GM21576 (cell line): ENCODE results near the gene GADL1.

Source experiments
- ATAC-seq: cut with Tn5 transposase; IDR thresholded peaks from one replicate; pipeline ENCODE4 v1.9.1; 2021; ENCODE audit warnings: mild to moderate bottlenecking, moderate library complexity; ENCODE audit not compliant: unreplicated experiment

GADL1 gene, protein sequence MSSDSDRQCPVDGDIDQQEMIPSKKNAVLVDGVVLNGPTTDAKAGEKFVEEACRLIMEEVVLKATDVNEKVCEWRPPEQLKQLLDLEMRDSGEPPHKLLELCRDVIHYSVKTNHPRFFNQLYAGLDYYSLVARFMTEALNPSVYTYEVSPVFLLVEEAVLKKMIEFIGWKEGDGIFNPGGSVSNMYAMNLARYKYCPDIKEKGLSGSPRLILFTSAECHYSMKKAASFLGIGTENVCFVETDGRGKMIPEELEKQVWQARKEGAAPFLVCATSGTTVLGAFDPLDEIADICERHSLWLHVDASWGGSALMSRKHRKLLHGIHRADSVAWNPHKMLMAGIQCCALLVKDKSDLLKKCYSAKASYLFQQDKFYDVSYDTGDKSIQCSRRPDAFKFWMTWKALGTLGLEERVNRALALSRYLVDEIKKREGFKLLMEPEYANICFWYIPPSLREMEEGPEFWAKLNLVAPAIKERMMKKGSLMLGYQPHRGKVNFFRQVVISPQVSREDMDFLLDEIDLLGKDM

DNA sequence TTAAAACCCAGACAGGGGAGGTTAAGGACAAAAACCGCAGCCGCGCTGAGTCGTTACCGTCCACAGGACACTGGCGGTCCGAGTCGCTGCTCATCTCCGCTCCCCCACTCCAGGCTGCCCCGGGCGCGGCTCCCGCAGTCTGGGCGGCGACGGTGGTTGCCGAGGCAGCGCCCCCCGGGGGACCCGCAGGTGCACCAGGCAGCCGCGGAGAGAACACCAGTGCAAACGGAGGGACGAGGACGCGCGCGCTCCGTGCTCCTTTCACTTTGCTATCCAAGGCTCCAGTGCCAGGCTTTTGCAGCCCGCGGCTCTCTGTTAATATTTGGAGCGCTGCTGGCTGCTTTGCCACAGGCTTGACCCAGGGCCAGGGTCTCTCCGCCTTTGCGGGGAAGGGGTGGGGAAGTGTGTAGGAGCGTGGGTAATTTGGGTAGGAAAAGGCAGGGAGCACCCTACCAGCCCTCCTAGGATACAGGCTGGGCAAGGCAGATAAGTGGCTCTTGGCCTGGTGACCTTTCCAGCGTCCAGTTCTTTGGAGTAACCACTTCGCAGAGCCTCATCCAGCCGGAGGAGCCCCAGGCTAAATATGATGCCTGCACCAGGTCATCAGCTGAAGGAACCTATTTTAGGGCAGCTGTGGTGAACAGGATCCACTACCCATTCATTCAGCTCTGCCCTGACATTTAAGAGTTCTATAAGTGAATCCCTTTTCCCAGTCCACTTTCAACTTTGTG lies at the start of gene GADL1:
Gene GADL1, minus strand, starts transcription at position 141 of the 731 bp plus-strand sequence. Its CDS starts 47 bp downstream, at position 94.
- ATAC-seq = no peak

DNA sequence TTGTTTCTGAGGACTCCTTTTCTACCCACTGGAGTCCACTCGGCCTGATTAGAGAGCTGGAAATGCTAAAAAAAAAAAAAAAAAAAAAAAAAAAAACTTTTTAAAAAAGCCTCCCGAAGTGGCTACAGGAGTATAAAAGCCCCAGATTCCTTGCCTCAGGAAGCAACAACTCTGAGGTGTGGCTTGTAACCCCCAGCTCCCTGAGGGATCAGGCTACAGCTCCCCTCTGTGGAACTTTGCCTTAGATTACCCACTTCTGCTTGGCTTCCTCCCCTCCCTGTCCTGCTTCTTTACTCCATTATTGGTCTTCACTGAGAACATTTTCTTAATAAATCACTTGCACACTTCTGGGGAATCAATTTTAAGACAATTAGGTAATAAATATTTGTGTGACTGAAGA lies 49.7 kb upstream of the GADL1 start:
- ATAC-seq = no peak

DNA sequence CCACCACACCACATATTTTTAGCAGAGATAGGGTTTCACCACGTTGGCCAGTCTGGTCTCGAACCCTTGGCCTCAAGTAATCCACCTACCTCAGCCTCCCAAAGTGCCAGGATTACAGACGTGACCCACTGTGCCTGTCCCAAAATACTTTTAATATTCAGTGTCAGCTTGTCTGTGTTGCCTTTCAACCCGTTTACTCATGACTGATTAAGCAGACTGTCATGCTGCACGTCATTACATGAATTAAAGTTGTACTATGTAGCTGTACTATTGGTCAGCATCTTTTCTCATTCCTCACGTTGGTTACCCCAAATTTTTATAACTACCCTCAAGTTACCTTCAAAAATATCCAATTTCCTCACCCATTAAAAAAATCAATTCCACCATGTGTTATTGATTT lies 48.7 kb upstream of the GADL1 start:
- no peak for ATAC-seq

DNA sequence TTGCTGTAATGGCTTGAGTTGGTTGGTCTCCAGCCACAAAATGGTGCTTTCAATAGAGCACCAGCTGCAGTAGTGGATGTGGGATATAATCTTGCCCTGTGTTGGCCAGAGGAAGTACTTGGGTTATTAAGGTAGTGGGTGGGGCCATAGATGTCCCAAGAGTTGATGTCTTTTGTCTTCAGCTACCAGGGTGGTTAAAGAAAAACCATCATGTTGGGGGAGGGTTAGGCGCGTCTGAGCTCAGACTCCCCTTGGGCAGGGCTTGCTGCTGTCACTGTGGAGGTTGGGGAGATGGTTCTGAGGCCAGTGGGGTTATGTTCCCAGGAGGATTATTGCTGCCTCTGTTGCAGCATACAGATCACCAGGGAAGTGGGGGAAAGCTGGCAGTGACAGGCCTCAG lies 46.9 kb upstream of the GADL1 start:
- ATAC-seq = no peak

DNA sequence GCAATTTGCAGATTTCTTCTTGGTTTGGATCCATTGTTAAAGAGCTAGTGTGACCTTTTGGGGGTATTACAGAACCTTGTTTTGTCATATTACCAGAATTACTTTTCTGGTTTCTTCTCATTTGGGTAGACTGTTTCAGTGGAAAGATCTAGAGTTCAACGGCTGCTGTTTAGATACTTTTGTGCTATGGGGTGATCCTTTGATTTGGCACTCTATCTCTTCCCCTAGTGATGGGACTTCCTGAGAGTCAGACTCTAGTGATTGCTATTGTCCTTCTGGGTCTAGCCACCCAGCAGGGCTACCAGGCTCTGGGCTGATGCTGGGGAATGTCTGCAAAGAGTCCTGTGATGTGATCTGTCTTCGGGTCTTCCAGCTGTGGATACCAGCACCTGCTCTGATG lies 46.3 kb upstream of the GADL1 start:
- ATAC-seq = no peak

DNA sequence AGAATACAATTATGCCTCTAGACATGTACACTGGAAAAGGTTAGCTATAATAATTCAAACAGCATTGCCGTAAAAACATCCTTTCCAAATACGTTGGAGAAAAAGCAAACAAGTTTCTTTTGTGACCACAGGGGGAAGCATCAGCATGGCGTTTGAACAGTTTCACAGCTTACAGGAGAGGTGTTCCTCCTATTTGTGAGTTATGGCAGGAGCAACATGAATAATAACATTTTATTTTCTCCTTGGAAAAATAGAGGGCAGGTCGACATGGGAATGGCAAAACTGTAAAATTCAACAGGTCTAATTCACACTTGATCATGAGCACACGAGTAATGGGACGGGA lies 39.7 kb upstream of the GADL1 start:
- ATAC-seq = no peak

DNA sequence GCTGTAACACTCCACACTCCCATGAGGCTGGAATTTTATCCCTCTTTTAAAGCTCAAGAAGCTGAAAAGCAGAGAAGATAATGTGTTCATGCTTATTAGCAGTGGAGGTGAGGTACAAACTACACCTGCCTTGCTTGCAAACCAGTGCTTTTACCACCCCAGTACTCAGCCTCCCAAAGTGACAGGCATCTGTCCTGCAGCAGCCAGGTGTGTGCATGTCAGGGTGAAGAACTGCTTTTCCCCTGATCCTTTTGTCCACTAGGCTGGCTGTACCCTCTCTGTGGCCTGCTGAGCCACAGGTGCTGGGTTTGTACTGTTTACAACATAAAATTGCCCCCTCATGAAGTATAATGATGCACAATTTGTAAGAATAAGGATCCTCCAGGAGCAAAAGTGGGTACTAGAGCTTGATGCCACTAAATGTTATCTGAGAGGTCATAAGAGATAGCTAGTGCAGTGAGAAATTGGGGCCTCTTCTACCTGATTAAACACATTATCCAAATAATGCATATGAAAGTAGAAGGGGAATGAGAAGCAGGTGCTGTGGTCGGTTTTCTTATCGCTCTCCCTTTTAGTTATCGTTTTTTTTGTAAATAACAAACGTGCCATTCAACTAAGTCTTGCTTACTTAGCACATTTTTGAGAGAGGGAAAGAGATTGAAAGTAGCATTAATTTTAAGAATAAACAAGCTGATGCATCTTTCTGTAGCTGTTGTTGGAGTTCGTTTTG lies 39.2 kb upstream of the GADL1 start:
- ATAC-seq = no peak

DNA sequence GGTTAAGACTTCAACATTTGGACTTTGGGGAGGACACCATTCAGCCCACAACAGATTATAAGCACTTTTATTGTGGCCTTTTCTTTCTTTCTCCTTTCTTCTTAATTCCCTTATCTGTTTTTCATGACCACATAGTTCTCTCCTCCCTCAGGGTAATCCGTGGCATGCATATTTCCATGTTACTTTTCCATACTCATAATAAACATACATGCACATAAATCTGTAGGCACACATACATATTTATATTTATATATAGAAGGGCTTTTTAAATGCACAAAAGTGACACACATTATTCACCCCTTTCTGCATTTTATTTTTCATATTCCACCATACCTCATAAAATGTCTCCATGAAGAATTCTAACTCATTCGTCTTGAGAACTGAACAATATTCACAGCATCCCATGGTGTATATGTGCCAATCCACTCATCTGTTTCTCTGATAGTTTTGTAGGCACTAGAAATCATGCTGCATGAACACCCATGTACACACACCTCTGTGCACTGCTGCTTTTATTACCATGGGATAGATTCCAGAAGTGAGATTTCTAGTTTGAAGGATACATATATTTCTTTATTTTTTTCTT lies 38.1 kb upstream of the GADL1 start:
- no peak for ATAC-seq

DNA sequence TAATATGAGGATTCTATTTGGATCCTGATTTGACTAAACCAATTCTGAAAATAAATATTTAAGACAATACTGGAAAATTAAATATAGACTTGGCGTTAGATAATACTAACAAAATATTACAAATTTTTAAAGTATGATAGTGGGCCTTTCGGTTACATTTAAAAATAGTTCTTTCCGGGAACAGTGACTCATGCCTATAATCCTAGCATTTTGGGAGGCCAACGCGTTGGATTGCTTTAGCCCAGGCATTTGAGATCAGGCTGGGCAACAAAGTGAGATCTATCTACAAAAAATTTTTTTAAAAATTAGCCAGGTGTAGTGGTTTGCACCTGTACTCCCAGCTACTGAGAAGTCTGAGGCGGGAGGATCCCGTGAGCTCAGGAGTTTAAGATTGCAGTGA lies 30.3 kb upstream of the GADL1 start:
- no peak for ATAC-seq

DNA sequence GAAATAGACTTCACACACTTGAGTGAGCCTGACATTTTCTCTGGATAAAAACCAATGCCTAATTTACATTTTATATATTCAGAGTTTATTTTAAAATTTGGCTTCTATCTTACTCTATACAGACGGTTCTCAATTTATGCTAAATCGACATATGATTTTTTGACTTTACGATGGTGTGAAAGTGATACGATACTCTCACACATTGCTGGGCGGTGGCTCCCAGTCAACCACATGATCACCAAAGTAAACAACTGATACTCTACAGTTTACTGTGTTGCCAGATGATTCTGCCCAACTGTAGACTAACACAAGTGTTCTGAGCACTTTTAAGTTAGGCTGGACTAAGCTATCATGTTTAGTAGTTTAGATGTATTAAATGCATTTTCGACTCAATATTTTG lies 25.1 kb upstream of the GADL1 start:
- ATAC-seq = no peak

DNA sequence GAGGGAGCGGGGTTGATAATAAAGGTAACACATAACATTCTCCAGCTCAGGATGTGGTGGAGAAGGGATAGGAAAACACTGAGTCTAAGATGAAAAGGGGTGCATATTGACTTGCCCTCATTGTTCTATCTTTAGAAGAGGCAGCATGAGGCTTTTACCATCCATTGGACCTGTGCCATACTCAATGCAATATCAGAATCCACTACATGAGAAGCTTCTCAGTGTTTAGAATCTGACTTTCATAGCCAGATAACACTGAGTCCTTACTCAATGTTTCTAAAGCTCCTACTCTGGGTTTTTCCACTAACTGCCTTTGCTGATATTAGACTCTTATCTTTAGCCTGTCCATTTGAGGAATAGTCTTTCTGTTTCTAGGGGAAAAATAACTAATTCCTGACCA lies 24.3 kb upstream of the GADL1 start:
- ATAC-seq = no peak

DNA sequence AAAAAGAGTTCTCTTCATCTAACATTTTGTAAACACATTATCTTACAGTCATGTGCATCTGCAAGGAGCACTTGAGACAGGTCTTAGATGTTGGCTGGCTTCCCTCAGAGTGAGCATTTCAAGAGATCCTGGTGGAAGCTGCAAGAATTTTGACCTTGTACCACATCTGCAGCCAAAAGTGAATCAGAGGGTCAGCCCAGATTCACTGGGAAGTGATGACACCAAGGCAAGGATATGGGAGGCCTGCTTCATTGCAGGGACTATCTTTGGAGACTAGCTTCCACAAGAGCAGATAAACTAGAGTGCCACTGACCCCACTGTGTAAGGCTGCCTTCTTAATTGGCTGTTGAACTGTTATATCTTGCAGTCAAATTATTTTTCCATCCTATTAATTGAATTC lies 21.3 kb upstream of the GADL1 start:
- ATAC-seq = no peak

DNA sequence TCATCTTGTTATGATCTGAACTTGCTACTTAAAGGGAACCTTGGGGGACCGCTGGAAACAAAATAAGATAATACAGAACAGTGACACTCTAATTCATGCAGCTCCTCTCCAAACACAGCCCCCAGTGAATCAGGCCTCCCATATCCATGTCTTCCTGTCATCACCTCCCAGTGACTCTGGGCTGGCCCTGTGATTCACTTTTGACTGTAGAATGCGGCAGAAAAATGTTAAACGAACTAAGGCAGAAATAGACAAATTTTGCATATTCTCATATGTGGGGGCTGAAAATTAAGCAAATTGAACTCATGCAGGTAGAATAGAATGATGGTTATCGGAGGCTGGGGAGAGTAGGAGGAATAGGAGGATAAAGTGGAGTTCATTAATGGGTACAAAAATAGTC lies 20.2 kb upstream of the GADL1 start:
- ATAC-seq = no peak

DNA sequence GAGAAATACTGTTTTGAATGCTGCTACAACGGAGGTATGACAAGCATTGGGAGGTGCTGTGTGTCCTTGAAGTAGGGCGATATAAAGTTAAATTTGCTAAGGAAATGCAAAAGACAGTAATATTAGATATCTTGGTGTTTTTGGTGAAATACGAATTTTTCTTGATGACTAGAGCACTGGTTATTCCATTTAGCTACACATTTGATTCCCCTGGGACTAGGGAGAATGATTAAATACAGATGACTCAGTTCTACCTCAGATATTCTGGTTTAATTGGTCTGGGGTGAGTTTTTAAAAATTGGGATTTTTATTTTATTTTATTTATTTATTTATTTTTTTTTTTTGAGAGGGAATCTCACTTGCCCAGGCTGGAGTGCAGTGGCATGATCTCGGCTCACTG lies 18.7 kb upstream of the GADL1 start:
- no peak for ATAC-seq

DNA sequence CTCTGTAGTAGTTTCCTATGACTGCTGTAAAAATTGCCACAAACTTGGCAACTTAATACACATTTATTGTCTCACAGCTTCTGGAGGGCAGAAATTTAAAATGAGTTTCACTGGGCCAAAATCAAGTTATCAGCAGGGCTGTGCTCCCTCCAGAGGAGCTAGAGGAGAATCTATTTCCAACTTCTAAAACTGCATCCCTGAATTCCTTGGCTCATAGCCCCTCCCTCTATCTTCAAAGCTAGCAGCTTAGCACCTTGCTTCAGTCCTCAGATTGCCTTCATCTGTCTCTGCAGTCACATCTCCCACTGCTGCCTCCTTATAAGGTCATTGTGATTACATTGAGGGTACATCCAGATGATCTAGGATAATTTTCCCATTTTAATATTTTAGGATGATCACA lies 17.8 kb upstream of the GADL1 start:
- no peak for ATAC-seq

DNA sequence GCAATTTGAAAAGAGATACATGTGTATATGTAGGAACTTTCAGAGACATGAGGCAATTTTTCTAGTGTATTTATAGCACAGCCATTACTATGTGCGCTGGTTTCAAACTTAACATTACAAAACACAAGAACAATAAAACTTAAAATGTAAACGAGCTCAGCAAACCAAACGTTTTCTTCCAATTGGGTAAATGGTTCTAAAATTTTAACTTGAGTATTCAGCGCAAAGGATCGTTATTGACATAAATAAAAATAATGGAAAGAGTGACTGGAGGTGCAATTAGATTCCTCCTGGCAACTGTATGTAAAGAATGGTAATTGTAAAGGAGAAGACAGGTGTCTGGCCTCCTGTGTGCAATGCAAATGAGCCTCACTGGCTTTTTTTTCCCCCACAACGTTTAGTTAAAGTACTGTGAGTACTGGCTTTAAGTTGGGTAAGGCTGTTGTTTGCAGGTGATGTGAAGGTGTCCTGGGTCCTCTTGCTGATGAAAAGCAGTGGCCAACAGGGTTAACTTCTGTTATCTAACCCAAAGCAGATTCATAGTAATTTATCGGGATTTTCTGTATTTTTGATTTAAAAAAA lies 14.1 kb upstream of the GADL1 start:
- no peak for ATAC-seq

DNA sequence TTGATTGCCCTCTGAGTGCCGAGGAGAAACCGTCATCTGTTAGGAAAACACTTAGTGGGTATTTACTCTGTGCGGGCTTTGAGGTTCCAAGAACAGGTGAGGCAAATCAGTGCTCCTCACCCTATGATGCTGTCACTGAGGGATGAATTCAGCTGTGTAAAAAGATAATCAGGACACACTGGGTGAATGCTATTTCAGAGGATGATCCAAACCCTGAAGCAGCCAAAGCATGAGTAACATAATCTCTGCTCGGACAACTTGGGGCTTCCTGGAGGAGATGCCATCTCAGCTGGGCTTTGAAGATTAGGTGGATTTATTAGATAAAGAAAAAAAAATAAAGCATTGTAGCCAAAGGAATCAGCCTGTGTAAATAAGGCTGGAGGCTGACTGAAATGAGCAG lies 10.5 kb upstream of the GADL1 start:
- ATAC-seq = no peak

DNA sequence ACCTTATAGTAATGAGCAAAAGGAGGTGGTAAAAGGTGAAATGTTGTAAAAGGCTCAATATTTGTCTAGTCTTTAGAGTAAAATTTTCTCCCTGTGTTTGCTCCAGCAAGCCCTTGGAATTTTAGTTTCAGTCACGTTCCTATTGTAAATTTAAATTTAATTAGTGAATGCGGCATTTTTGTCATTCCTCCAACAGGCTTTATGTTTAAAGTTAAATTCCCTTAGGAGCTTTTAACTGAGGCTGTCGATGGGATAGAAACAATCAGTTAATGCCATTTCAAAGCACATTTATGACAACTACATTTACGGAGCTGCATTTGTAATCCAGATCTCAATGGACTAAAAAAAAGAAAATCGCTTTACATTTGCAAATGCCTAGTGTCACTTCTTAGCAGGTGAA lies 868 bp upstream of the GADL1 start:
- no peak for ATAC-seq

DNA sequence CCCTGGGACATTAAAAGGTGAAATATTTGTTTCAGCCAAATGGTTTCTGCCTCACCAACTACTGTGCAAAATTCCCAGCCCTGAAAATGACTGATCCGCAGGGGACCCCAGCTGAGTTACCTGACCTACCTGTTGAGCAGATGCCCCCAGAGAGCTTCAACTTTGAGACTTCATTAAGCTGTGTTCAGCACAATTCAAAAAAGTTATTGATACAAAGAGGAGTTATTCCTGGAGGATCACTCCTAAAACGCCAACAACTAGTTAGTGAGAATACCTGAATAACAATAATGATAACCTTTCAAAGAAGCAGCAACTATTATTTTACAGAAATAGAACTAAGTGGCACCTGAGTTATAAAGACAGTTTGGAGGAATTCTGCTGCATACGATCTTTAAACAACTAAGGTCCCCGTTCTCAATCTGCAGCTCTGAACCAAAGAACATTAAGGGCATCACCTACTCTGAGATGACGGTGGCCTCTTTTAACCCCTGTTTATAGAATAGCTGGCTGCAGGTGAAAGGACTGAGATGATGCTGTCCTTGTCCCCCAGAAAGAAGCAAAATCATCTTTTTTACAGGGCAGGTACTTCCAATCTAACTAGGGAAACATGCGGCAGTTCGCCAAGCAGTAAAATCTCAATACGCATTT lies 659 bp downstream of the GADL1 start:
- no peak for ATAC-seq

DNA sequence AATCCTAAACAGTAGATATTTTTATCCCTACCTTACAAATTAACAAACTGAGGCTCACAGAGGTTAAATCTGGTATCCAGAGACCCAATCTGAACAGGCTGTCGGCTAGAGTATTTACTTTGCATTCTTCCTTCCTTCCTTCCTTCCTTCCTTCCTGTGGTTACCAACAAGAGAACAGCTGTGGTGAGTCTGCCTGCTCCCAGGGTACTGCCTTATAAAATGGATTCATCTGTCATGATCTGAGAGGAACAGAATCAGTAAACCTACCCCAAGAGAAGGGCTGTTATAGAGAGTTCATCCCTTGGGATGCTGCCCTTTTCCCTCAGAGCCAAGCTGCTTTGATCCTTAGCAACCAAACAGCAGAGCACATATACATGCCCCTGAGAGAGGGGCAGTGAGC lies 3.6 kb downstream of the GADL1 start:
- no peak for ATAC-seq
